ENCODE measurements around the gene ILF3.

Gene ILF3

GRCh38 chr19:10640361-10640760 is 13.8 kb upstream of the ILF3 start:
- no peaks in the 10 kb centered on the region for H3K9me3 ChIP-seq (ENCODE audit: control insufficient read depth, insufficient read depth, low read length)
- TF ChIP-seq EZH2phosphoT487 (IDR thresholded peaks at IDR 0.05; ENCODE audit: borderline replicate concordance, low read length) = no peak
- TF ChIP-seq CTCF (IDR thresholded peaks at IDR 0.05; ENCODE audit: low read depth, low read length, poor library complexity, severe bottlenecking) = no peak
- H3K9me2 ChIP-seq (replicated peaks; ENCODE audit: control insufficient read depth, low read length) = no peaks in the 10 kb centered on the region
- no peak overlapping the region for H3K4me3 ChIP-seq (ENCODE audit: low read length)
- no peaks in the 10 kb centered on the region for H3K27me3 ChIP-seq (ENCODE audit: control insufficient read depth, low read length)
- H3K79me2 ChIP-seq (ENCODE audit: control insufficient read depth, low read length) = no peaks in the 10 kb centered on the region
- H4K20me1 ChIP-seq (ENCODE audit: control insufficient read depth, insufficient read depth, low read depth, low read length) = no peaks in the 10 kb centered on the region
- peaks cover 6% of the 10 kb centered on the region for H3K4me1 ChIP-seq (ENCODE audit: control insufficient read depth, low read length)
- H3F3A ChIP-seq (ENCODE audit: control insufficient read depth, insufficient read depth) = no peaks in the 10 kb centered on the region; the same call in 1 of the 2 replicates
- H3K36me3 ChIP-seq (ENCODE audit: control insufficient read depth, low read length) = peaks cover 28% of the 10 kb centered on the region
- no peak overlapping the region for H3K4me2 ChIP-seq (ENCODE audit: low read length)
- H3K27ac ChIP-seq (ENCODE audit: low read depth, low read length) = no peak overlapping the region

- Histone ChIP-seq H3K27ac (ENCODE audit: low read depth, low read length) (no peak overlapping the region), H3K4me1 (ENCODE audit: control insufficient read depth, low read length) (peaks cover 6% of the 10 kb centered on the region), H3K4me2 (ENCODE audit: low read length) (no peak overlapping the region), H3F3A (ENCODE audit: control insufficient read depth, insufficient read depth) (no peaks in the 10 kb centered on the region; the same call in 1 of the 2 replicates), H3K36me3 (ENCODE audit: control insufficient read depth, low read length) (peaks cover 24% of the 10 kb centered on the region), H3K9me3 (ENCODE audit: control insufficient read depth, insufficient read depth, low read length) (no peaks in the 10 kb centered on the region), H3K4me3 (ENCODE audit: low read length) (no peak overlapping the region), H3K79me2 (ENCODE audit: control insufficient read depth, low read length) (no peaks in the 10 kb centered on the region), H3K27me3 (ENCODE audit: control insufficient read depth, low read length) (no peaks in the 10 kb centered on the region), H4K20me1 (ENCODE audit: control insufficient read depth, insufficient read depth, low read depth, low read length) (no peaks in the 10 kb centered on the region), H3K9me2 (replicated peaks; ENCODE audit: control insufficient read depth, low read length) (no peaks in the 10 kb centered on the region)
- TF ChIP-seq EZH2phosphoT487 (IDR thresholded peaks at IDR 0.05; ENCODE audit: borderline replicate concordance, low read length) = no peak
- no peak for TF ChIP-seq CTCF (IDR thresholded peaks at IDR 0.05; ENCODE audit: low read depth, low read length, poor library complexity, severe bottlenecking)
Observed at GRCh38 chr19:10641248-10641647, 12.9 kb upstream of the ILF3 start.

GRCh38 chr19:10642473-10643171 is 11.5 kb upstream of the ILF3 start:
- no peaks in the 10 kb centered on the region for H3K9me3 ChIP-seq (ENCODE audit: control insufficient read depth, insufficient read depth, low read length)
- no peak overlapping the region for H3K27ac ChIP-seq (ENCODE audit: low read depth, low read length)
- no peaks in the 10 kb centered on the region for H3K27me3 ChIP-seq (ENCODE audit: control insufficient read depth, low read length)
- H3F3A ChIP-seq (ENCODE audit: control insufficient read depth, insufficient read depth) = no peaks in the 10 kb centered on the region; the same call in 1 of the 2 replicates
- H3K36me3 ChIP-seq (ENCODE audit: control insufficient read depth, low read length) = peaks cover 11% of the 10 kb centered on the region
- no peaks in the 10 kb centered on the region for H3K9me2 ChIP-seq (replicated peaks; ENCODE audit: control insufficient read depth, low read length)
- no peaks in the 10 kb centered on the region for H4K20me1 ChIP-seq (ENCODE audit: control insufficient read depth, insufficient read depth, low read depth, low read length)
- H3K4me2 ChIP-seq (ENCODE audit: low read length) = no peak overlapping the region
- no peak overlapping the region for H3K4me3 ChIP-seq (ENCODE audit: low read length)
- peaks cover 6% of the 10 kb centered on the region for H3K4me1 ChIP-seq (ENCODE audit: control insufficient read depth, low read length)
- TF ChIP-seq CTCF (IDR thresholded peaks at IDR 0.05; ENCODE audit: low read depth, low read length, poor library complexity, severe bottlenecking) (no peak), EZH2phosphoT487 (IDR thresholded peaks at IDR 0.05; ENCODE audit: borderline replicate concordance, low read length) (no peak)
- H3K79me2 ChIP-seq (ENCODE audit: control insufficient read depth, low read length) = no peaks in the 10 kb centered on the region
